Measurements from ENCODE around the gene CYP27A1. TPM values are rescaled to one million over a fixed set of nuclear protein-coding genes. Genes with fewer than 3 reads are reported as not detected.

The CYP27A1 gene
- total RNA-seq (2011; cell fraction: chromatin; rRNA removed; ENCODE audit: low replicate concordance): 0.16 TPM in 1 of 2 replicates, not detected in the other
- total RNA-seq (2011; cell fraction: nucleolus; rRNA removed): not detected in 2 replicates
- total RNA-seq (2011; cell fraction: nucleoplasm; rRNA removed): not detected in 2 replicates
- total RNA-seq (2014; rRNA removed): not detected in 2 replicates
- not detected in 2 replicates for total RNA-seq (2014; rRNA removed; fragmentation: Illumina TruSeq; extraction: Trizol)
- total RNA-seq (2015; rRNA removed; fragmentation: Illumina TruSeq; extraction: Trizol): not detected in 2 replicates
- 0.20 and 0.34 TPM in 2 replicates for total RNA-seq (2021)
- not detected in 2 replicates for polyA plus RNA-seq (2011; rRNA removed)
- 0.06 and 0.12 TPM in 2 replicates for polyA plus RNA-seq (2011; cell fraction: cytosol; rRNA removed)
- polyA plus RNA-seq (2011; cell fraction: nucleus; rRNA removed): not detected in 2 replicates
- polyA plus RNA-seq (2012): 0.06 TPM in 1 of 2 replicates, not detected in the other
- not detected in 2 replicates for polyA plus RNA-seq (2014; fragmentation: Illumina TruSeq; extraction: Trizol)
- not detected for polyA plus RNA-seq (2014; fragmentation: Nextera tagmentation; extraction: Ambion mirVana)
- not detected in 2 replicates for polyA plus RNA-seq (2014; rRNA removed)
- polyA minus RNA-seq (2011; rRNA and poly(A)+ RNA removed): not detected in 2 replicates
- not detected in 2 replicates for polyA minus RNA-seq (2011; cell fraction: cytosol; rRNA and poly(A)+ RNA removed)
- polyA minus RNA-seq (2011; cell fraction: nucleus; rRNA and poly(A)+ RNA removed): not detected in 2 replicates
- Bru-seq, nascent RNA: percentile 12 among the genes with signal in this experiment
- BruChase-seq, experiment 1, labeled RNA remaining after a 2-hour chase: percentile 13 among the genes with signal in this experiment
- percentile 19 among the genes with signal in this experiment for BruChase-seq, experiment 2, labeled RNA remaining after a 6-hour chase
- long read RNA-seq, experiment 1: 0 reads
- long read RNA-seq, experiment 2: 0 reads
- long read RNA-seq, experiment 3: 0 reads

DNA sequence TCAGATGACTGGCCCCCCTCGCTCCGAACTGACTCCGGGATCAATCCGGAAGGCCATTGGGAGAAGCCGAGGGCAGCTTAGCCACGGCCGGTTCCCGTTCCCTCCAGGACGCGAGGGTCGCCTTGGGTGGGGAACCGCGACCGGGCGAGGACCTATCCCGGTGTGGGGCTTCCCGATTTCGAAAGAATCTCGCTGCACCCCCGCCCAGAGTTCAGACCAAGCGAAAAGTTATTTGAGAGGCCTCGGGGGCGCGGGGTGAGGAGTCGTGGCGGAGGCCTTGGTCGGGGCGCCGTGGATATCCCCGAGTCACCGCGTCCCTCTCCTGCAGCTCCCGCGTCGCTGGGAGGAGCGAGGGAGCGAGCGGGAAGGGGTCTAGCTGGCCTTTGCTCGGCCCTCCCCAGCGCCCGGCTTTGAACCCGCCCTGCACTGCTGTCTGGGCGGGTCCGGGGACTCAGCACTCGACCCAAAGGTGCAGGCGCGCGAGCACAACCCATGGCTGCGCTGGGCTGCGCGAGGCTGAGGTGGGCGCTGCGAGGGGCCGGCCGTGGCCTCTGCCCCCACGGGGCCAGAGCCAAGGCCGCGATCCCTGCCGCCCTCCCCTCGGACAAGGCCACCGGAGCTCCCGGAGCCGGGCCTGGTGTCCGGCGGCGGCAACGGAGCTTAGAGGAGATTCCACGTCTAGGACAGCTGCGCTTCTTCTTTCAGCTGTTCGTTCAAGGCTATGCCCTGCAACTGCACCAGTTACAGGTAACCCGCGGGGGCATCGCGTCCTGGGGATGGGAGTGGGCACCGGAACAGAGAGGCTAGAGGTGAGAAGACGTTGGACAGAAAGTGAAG is at the start of gene CYP27A1:
Gene CYP27A1, plus strand, starts transcription at position 457 of the 837 bp plus-strand sequence. Its CDS starts 36 bp downstream, at position 493.
- H2AFZ ChIP-seq (ENCODE audit: low read depth, low read length): no peak within 1 kb of the TSS
- ChIA-PET POLR2A (interaction anchor here (0.6 to 1.1 kb wide), 3 partner anchors 9 to 505 kb away, joined by 3 to 4 read pairs (median 4); no protein-coding TSS in a partner anchor), CTCF (ENCODE audit: low intra/inter-chr PET ratio) (interaction anchor here (0.7 kb wide), 1 partner anchor 908 kb away, joined by 3 read pairs; no protein-coding TSS in a partner anchor)
- WGBS (ENCODE audit: insufficient coverage, low coverage, missing lambda C conversion rate): 13% methylated on average over 45 of the region's 76 CpGs
- no peak within 1 kb of the TSS for H3K9ac ChIP-seq (ENCODE audit: insufficient read depth in 1 of 2, low read depth in 2 of 2, low read length in 2 of 2)
- H3K4me3 ChIP-seq: no peak within 1 kb of the TSS
- H4K20me1 ChIP-seq (replicated peaks; ENCODE audit: control insufficient read depth, insufficient read depth, low read length): no peaks in the 10 kb centered on the region
- H3K27ac ChIP-seq (ENCODE audit: extremely low read depth, low read depth, low read length): no peak within 1 kb of the TSS
- in situ Hi-C loops (cut with MboI): no loop called here
- peaks cover 0 to 8% of the 10 kb centered on the region in 2 experiments; a peak in 2 of 5 replicates for H3K4me1 ChIP-seq (replicated peaks in 1 of 2; ENCODE audit: control insufficient read depth in 2 of 2, insufficient read depth in 2 of 2, low read length in 2 of 2)
- no peaks in the 10 kb centered on the region for H3K9me1 ChIP-seq (ENCODE audit: control insufficient read depth, insufficient read depth, low read length)
- no peak within 1 kb of the TSS for H3K4me2 ChIP-seq (ENCODE audit: insufficient read depth, low read length)
- peak; percentile 51 for ATAC-seq
- no peak for FAIRE-seq
- H3K27me3 ChIP-seq (ENCODE audit: control insufficient read depth in 2 of 2, insufficient read depth in 2 of 2, low read length in 2 of 2): peaks cover 8 to 33% of the 10 kb centered on the region in 2 experiments; a peak in 4 of 5 replicates
- no peaks in the 10 kb centered on the region for H3K9me3 ChIP-seq (replicated peaks; ENCODE audit: control insufficient read depth, insufficient read depth, low read depth, low read length)
- no peaks in the 10 kb centered on the region for H3K79me2 ChIP-seq (ENCODE audit: control insufficient read depth, insufficient read depth, low read length)
- intact Hi-C loops (cut with micrococcal nuclease): no loop called here
- DNase-seq (ENCODE audit: extremely low read depth in 1 of 4, low spot score in 3 of 4): no peak
- no peaks in the 10 kb centered on the region for H3K36me3 ChIP-seq (ENCODE audit: control insufficient read depth, insufficient read depth, low read length)
- no TSS peak for BruUV-seq (replicated peaks)
- TF ChIP-seq, protein P1, sequence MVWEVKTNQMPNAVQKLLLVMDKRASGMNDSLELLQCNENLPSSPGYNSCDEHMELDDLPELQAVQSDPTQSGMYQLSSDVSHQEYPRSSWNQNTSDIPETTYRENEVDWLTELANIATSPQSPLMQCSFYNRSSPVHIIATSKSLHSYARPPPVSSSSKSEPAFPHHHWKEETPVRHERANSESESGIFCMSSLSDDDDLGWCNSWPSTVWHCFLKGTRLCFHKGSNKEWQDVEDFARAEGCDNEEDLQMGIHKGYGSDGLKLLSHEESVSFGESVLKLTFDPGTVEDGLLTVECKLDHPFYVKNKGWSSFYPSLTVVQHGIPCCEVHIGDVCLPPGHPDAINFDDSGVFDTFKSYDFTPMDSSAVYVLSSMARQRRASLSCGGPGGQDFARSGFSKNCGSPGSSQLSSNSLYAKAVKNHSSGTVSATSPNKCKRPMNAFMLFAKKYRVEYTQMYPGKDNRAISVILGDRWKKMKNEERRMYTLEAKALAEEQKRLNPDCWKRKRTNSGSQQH (CRISPR knock-in tag; IDR thresholded peaks at IDR 0.05): no peak
- TF ChIP-seq ZNF41 (CRISPR knock-in tag; conservative IDR thresholded peaks at IDR 0.05) (no peak), NELFE (IDR thresholded peaks at IDR 0.05; ENCODE audit: insufficient read depth, insufficient read length) (no peak), KDM4B (IDR thresholded peaks at IDR 0.05; ENCODE audit: borderline replicate concordance in 2 of 2, low read depth in 1 of 2) (no peak), ZC3H8 (IDR thresholded peaks at IDR 0.05) (no peak), RBM15 (IDR thresholded peaks at IDR 0.05; ENCODE audit: insufficient read depth, low read length) (no peak), KDM5B (IDR thresholded peaks at IDR 0.05; ENCODE audit: insufficient replicate concordance, low read depth, low read length) (no peak), NFE2 (IDR thresholded peaks at IDR 0.05; ENCODE audit: low read depth) (no peak), ETV1 (tag; conservative IDR thresholded peaks at IDR 0.05; ENCODE audit: low read depth) (no peak), HSF4 (CRISPR knock-in tag; IDR thresholded peaks at IDR 0.05; ENCODE audit: borderline replicate concordance) (no peak)
- TF ChIP-seq, protein P2, sequence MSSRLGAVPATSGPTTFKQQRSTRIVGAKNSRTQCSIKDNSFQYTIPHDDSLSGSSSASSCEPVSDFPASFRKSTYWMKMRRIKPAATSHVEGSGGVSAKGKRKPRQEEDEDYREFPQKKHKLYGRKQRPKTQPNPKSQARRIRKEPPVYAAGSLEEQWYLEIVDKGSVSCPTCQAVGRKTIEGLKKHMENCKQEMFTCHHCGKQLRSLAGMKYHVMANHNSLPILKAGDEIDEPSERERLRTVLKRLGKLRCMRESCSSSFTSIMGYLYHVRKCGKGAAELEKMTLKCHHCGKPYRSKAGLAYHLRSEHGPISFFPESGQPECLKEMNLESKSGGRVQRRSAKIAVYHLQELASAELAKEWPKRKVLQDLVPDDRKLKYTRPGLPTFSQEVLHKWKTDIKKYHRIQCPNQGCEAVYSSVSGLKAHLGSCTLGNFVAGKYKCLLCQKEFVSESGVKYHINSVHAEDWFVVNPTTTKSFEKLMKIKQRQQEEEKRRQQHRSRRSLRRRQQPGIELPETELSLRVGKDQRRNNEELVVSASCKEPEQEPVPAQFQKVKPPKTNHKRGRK (tag; IDR thresholded peaks at IDR 0.05): no peak
- TF ChIP-seq, protein P3, sequence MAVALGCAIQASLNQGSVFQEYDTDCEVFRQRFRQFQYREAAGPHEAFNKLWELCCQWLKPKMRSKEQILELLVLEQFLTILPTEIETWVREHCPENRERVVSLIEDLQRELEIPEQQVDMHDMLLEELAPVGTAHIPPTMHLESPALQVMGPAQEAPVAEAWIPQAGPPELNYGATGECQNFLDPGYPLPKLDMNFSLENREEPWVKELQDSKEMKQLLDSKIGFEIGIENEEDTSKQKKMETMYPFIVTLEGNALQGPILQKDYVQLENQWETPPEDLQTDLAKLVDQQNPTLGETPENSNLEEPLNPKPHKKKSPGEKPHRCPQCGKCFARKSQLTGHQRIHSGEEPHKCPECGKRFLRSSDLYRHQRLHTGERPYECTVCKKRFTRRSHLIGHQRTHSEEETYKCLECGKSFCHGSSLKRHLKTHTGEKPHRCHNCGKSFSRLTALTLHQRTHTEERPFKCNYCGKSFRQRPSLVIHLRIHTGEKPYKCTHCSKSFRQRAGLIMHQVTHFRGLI (CRISPR knock-in tag; IDR thresholded peaks at IDR 0.05): no peak

All from K562 (cell line).